Activated CD4-positive, alpha-beta memory T cell treated with anti-CD3 and anti-CD28 coated beads, Interleukin-2, amount 10 ng/mL, durations not matched to agents 7 days and 5 days (primary cell): ENCODE results near the gene SHB. TPM values are rescaled to one million over a fixed set of nuclear protein-coding genes. Genes with fewer than 3 reads are reported as not detected.

Source experiments
- CTCF ChIA-PET: fragments of 350-600 bp; sonication (Branson Sonifier 250); formaldehyde crosslinking; loops from one replicate; lab custom pipeline; 2021; ENCODE audit warnings: antibody characterized with exemption, inconsistent platforms; lab: Charles Lee
- POLR2A ChIA-PET: fragments of 350-600 bp; sonication (Branson Sonifier 250); formaldehyde crosslinking; loops from one replicate; lab custom pipeline; 2021; ENCODE audit warnings: antibody characterized with exemption; lab: Charles Lee
- DNase-seq: peaks from one replicate; pipeline ENCODE4 v3.0.0-alpha.2; 2020
- H3K27ac Mint-ChIP-seq: one replicate; pipeline ENCODE4 v1.8.0; 2021; ENCODE audit warnings: mild to moderate bottlenecking, mixed read lengths
- H3K27me3 Mint-ChIP-seq: one replicate; pipeline ENCODE4 v1.8.0; 2021; ENCODE audit warnings: mixed read lengths
- H3K36me3 Mint-ChIP-seq: one replicate; pipeline ENCODE4 v1.8.0; 2021; ENCODE audit warnings: low read depth, mixed read lengths
- H3K4me1 Mint-ChIP-seq: one replicate; pipeline ENCODE4 v1.8.0; 2021; ENCODE audit warnings: mixed read lengths
- H3K4me3 Mint-ChIP-seq: one replicate; pipeline ENCODE4 v1.8.0; 2021; ENCODE audit warnings: mild to moderate bottlenecking, mixed read lengths
- H3K9me3 Mint-ChIP-seq: one replicate; pipeline ENCODE4 v1.8.0; 2021; ENCODE audit warnings: mixed read lengths
- total RNA-seq, 2 experiments: library from RNA; stranded (reverse); gene quantifications; one replicate each; pipeline ENCODE4 v1.2.3, GENCODE V29; 2021

The SHB gene
- total RNA-seq, 2 experiments from 2014 or later = 0.93 to 1.0 TPM

GRCh38 chr9:38065369-38066075 lies 3.5 kb downstream of the SHB start:
- H3K4me1 Mint-ChIP-seq = peaks cover 17% of the 10 kb centered on the region
- no peak overlapping the region for H3K27ac Mint-ChIP-seq
- H3K4me3 Mint-ChIP-seq = no peak overlapping the region
- POLR2A ChIA-PET = no interaction called here
- no peaks in the 10 kb centered on the region for H3K9me3 Mint-ChIP-seq
- H3K27me3 Mint-ChIP-seq = peaks cover 25% of the 10 kb centered on the region
- H3K36me3 Mint-ChIP-seq = no peaks in the 10 kb centered on the region
- DNase-seq = no peak
- CTCF ChIA-PET = no interaction called here

GRCh38 chr9:38064842-38065368 lies 4.1 kb downstream of the SHB start:
- POLR2A ChIA-PET = no interaction called here
- DNase-seq = no peak
- CTCF ChIA-PET = no interaction called here
- H3K4me1 Mint-ChIP-seq = peaks cover 17% of the 10 kb centered on the region
- H3K4me3 Mint-ChIP-seq = no peak overlapping the region
- no peaks in the 10 kb centered on the region for H3K9me3 Mint-ChIP-seq
- peaks cover 25% of the 10 kb centered on the region for H3K27me3 Mint-ChIP-seq
- no peaks in the 10 kb centered on the region for H3K36me3 Mint-ChIP-seq
- H3K27ac Mint-ChIP-seq = no peak overlapping the region

- H3K4me1 Mint-ChIP-seq = peaks cover 13% of the 10 kb centered on the region
- CTCF ChIA-PET = interaction anchor here (1.4 kb wide), 1 partner anchor 150 kb away, joined by 3 read pairs; no protein-coding TSS in a partner anchor
- no peak overlapping the region for H3K27ac Mint-ChIP-seq
- no peaks in the 10 kb centered on the region for H3K36me3 Mint-ChIP-seq
- POLR2A ChIA-PET = no interaction called here
- H3K9me3 Mint-ChIP-seq = no peaks in the 10 kb centered on the region
- H3K4me3 Mint-ChIP-seq = no peak overlapping the region
- H3K27me3 Mint-ChIP-seq = peaks cover 22% of the 10 kb centered on the region
- DNase-seq = no peak
Measured at GRCh38 chr9:38063363-38063707, 5.7 kb downstream of the SHB start.

- no peak for DNase-seq
- Mint-ChIP-seq H3K36me3 (no peaks in the 10 kb centered on the region), H3K4me3 (no peak overlapping the region), H3K27ac (no peak overlapping the region), H3K27me3 (peaks cover 20% of the 10 kb centered on the region), H3K9me3 (no peaks in the 10 kb centered on the region), H3K4me1 (peaks cover 13% of the 10 kb centered on the region)
- CTCF ChIA-PET = interaction anchor here (1.4 kb wide), 1 partner anchor 149 kb away, joined by 3 read pairs; no protein-coding TSS in a partner anchor
- POLR2A ChIA-PET = no interaction called here
Measured at GRCh38 chr9:38062498-38063362, 6.3 kb downstream of the SHB start.

- H3K4me3 Mint-ChIP-seq = no peak overlapping the region
- H3K36me3 Mint-ChIP-seq = no peaks in the 10 kb centered on the region
- H3K27me3 Mint-ChIP-seq = peaks cover 15% of the 10 kb centered on the region
- no peak for DNase-seq
- peaks cover 8% of the 10 kb centered on the region for H3K4me1 Mint-ChIP-seq
- no peak overlapping the region for H3K27ac Mint-ChIP-seq
- H3K9me3 Mint-ChIP-seq = no peaks in the 10 kb centered on the region
- ChIA-PET POLR2A (no interaction called here), CTCF (interaction anchor here (1.4 kb wide), 1 partner anchor 149 kb away, joined by 3 read pairs; no protein-coding TSS in a partner anchor)
Measured at GRCh38 chr9:38062106-38062497, 6.9 kb downstream of the SHB start.

GRCh38 chr9:38061326-38061977 lies 7.6 kb downstream of the SHB start:
- CTCF ChIA-PET = interaction anchor here (1.8 kb wide), 1 partner anchor 26 kb away, joined by 7 read pairs; no protein-coding TSS in a partner anchor
- peaks cover 3% of the 10 kb centered on the region for H3K4me1 Mint-ChIP-seq
- no peak for DNase-seq
- no peaks in the 10 kb centered on the region for H3K36me3 Mint-ChIP-seq
- peaks cover 9% of the 10 kb centered on the region for H3K27me3 Mint-ChIP-seq
- POLR2A ChIA-PET = no interaction called here
- H3K27ac Mint-ChIP-seq = no peak overlapping the region
- no peak overlapping the region for H3K4me3 Mint-ChIP-seq
- H3K9me3 Mint-ChIP-seq = no peaks in the 10 kb centered on the region

GRCh38 chr9:38060681-38061080 lies 8.3 kb downstream of the SHB start:
- no peaks in the 10 kb centered on the region for H3K36me3 Mint-ChIP-seq
- no peak for DNase-seq
- H3K27me3 Mint-ChIP-seq = peaks cover under 1% of the 10 kb centered on the region
- ChIA-PET POLR2A (interaction anchor here (0.7 kb wide), 1 partner anchor 148 kb away, joined by 3 read pairs; no protein-coding TSS in a partner anchor), CTCF (interaction anchor here (1.8 kb wide), 1 partner anchor 27 kb away, joined by 7 read pairs; no protein-coding TSS in a partner anchor)
- H3K9me3 Mint-ChIP-seq = no peaks in the 10 kb centered on the region
- no peak overlapping the region for H3K4me3 Mint-ChIP-seq
- H3K27ac Mint-ChIP-seq = no peak overlapping the region
- no peaks in the 10 kb centered on the region for H3K4me1 Mint-ChIP-seq

GRCh38 chr9:38059233-38059936 lies 9.6 kb downstream of the SHB start:
- ChIA-PET CTCF (interaction anchor here (1.8 kb wide), 1 partner anchor 28 kb away, joined by 7 read pairs; no protein-coding TSS in a partner anchor), POLR2A (no interaction called here)
- no peaks in the 10 kb centered on the region for H3K27me3 Mint-ChIP-seq
- H3K4me1 Mint-ChIP-seq = no peaks in the 10 kb centered on the region
- no peak for DNase-seq
- H3K9me3 Mint-ChIP-seq = no peaks in the 10 kb centered on the region
- H3K4me3 Mint-ChIP-seq = no peak overlapping the region
- no peak overlapping the region for H3K27ac Mint-ChIP-seq
- no peaks in the 10 kb centered on the region for H3K36me3 Mint-ChIP-seq

GRCh38 chr9:38058452-38059232 lies 10.4 kb downstream of the SHB start:
- ChIA-PET POLR2A (no interaction called here), CTCF (no interaction called here)
- Mint-ChIP-seq H3K36me3 (no peaks in the 10 kb centered on the region), H3K27me3 (no peaks in the 10 kb centered on the region), H3K9me3 (no peaks in the 10 kb centered on the region), H3K27ac (no peak overlapping the region), H3K4me1 (no peaks in the 10 kb centered on the region), H3K4me3 (no peak overlapping the region)
- no peak for DNase-seq

- no peak overlapping the region for H3K4me3 Mint-ChIP-seq
- no peaks in the 10 kb centered on the region for H3K4me1 Mint-ChIP-seq
- ChIA-PET POLR2A (no interaction called here), CTCF (no interaction called here)
- H3K9me3 Mint-ChIP-seq = no peaks in the 10 kb centered on the region
- peaks cover 2% of the 10 kb centered on the region for H3K27me3 Mint-ChIP-seq
- H3K36me3 Mint-ChIP-seq = no peaks in the 10 kb centered on the region
- no peak overlapping the region for H3K27ac Mint-ChIP-seq
- no peak for DNase-seq
Measured at GRCh38 chr9:38057416-38058195, 11.4 kb downstream of the SHB start.

GRCh38 chr9:38054653-38055052 lies 14.4 kb downstream of the SHB start:
- H3K27ac Mint-ChIP-seq = no peak overlapping the region
- H3K36me3 Mint-ChIP-seq = no peaks in the 10 kb centered on the region
- H3K9me3 Mint-ChIP-seq = no peaks in the 10 kb centered on the region
- DNase-seq = no peak
- H3K27me3 Mint-ChIP-seq = peaks cover 2% of the 10 kb centered on the region
- no peaks in the 10 kb centered on the region for H3K4me1 Mint-ChIP-seq
- no peak overlapping the region for H3K4me3 Mint-ChIP-seq
- ChIA-PET POLR2A (interaction anchor here (1.5 kb wide), 1 partner anchor 24 kb away, joined by 4 read pairs; no protein-coding TSS in a partner anchor), CTCF (interaction anchor here (0.7 kb wide), 1 partner anchor 10 kb away, joined by 3 read pairs; no protein-coding TSS in a partner anchor)
